ENCODE results near the gene SMG1.

SMG1 gene

DNA sequence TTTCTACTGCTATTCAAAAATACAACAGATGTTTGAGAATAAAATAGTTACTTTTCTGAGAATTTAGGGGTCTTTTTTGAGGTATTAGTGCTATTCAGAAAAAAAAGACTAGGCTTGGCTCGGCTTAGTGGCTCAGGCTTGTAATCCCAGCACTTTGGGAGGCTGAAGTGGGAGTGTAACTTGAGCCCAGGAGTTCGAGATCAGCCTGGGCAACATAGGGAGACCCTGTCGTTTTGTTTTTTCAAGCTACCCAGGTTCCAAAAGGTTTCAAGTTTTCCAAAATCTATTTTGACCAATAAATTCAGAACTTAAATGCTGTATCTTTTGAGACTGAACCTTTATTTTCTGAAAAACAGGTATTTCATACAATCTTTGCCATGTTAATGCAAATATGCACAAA, 121.7 kb downstream of the SMG1 start:
- H3K27me3 ChIP-seq, result no peaks in the 10 kb centered on the region
- peaks cover 18% of the 10 kb centered on the region for H3K36me3 ChIP-seq
- no peaks in the 10 kb centered on the region for H3K9me3 ChIP-seq
- DNase-seq, result no peak
- TF ChIP-seq, protein P1, sequence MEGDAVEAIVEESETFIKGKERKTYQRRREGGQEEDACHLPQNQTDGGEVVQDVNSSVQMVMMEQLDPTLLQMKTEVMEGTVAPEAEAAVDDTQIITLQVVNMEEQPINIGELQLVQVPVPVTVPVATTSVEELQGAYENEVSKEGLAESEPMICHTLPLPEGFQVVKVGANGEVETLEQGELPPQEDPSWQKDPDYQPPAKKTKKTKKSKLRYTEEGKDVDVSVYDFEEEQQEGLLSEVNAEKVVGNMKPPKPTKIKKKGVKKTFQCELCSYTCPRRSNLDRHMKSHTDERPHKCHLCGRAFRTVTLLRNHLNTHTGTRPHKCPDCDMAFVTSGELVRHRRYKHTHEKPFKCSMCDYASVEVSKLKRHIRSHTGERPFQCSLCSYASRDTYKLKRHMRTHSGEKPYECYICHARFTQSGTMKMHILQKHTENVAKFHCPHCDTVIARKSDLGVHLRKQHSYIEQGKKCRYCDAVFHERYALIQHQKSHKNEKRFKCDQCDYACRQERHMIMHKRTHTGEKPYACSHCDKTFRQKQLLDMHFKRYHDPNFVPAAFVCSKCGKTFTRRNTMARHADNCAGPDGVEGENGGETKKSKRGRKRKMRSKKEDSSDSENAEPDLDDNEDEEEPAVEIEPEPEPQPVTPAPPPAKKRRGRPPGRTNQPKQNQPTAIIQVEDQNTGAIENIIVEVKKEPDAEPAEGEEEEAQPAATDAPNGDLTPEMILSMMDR (IDR thresholded peaks at IDR 0.05; ENCODE audit: low read depth, low read length), result no peak
- H3K4me3 ChIP-seq (ENCODE audit: low read depth, low read length), result no peak overlapping the region
- H3K4me1 ChIP-seq, result no peaks in the 10 kb centered on the region

DNA sequence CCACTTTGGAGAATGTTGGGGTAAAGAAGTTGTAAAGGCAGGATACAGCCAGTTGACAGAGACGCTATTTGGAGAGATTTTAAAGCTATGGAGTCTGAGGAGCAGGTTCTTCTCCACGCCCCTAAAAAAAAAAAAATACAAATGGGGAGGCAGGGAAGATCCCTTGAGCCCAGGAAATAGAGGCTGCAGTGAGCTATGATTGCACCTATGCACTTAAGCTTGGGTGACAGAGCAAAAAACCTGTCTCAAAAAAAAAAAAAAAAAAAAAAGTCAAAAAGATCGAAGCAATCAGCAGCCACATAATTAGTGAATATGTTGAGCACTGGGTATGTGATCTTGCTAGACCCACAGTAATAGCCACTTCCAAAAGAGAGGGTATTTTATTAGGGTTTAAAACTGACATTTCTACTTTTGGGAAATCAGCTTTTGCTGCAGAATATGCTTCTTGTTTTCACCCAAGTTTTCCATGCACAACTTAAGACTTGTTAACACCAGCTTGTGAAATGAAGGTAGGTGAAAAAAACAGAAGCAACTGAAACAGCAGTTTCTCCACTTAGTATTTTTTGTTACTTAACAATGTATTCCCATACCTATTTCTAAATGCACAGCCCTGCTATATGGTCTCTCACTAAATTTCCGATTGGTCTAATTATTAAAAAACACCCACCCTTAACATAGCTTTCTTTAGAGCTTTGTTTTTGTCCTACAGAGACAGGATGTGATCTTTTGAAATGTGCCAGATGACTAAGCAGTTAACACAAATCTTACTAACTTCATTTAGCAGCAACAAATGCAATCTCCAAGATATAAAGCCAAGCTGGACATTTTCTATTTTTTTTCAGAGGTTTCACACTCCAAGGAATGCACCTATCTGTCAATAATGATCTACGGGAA, 122.4 kb downstream of the SMG1 start:
- Histone ChIP-seq H3K4me3 (ENCODE audit: low read depth, low read length) (no peak overlapping the region), H3K36me3 (peaks cover 11% of the 10 kb centered on the region)
- TF ChIP-seq, protein P1 (IDR thresholded peaks at IDR 0.05; ENCODE audit: low read depth, low read length), result no peak

DNA sequence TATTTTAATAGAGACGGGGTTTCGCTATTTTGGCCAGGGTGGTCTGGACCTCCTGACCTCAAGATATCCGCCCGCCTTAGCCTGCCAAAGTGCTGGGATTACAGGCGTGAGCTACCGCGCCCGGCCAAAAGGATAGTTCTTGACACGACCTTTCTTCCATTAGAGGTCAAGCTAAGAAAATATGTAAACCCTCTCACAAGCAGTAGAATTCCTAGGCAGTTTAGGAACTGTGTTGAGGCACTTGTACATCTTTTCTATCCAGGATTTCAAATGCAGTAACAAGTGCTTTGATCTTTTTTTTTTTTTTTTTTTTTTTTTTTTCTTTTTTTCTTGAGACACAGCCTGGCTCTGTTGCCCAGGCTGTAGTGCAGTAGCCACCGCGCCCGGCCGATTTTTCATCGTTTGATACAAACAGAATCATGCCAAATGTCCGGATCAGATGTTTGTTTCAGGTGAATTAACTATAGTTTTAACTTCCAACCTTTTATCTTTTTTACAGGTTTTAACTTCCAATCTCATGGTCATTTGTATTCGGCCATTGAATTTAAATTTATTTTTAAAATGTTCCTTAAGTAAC, 123.4 kb downstream of the SMG1 start:
- Histone ChIP-seq H3K4me3 (ENCODE audit: low read depth, low read length) (no peak overlapping the region), H3K4me1 (no peaks in the 10 kb centered on the region; the same call in 1 of the 2 replicates), H3K9me3 (no peaks in the 10 kb centered on the region), H3K36me3 (peaks cover 5% of the 10 kb centered on the region), H3K27me3 (no peaks in the 10 kb centered on the region)
- DNase-seq, result no peak
- TF ChIP-seq, protein P1 (IDR thresholded peaks at IDR 0.05; ENCODE audit: low read depth, low read length), result no peak

More for the DNA sequence above, 122.4 kb downstream of the SMG1 start:
- Histone ChIP-seq H3K4me1 (no peaks in the 10 kb centered on the region), H3K9me3 (no peaks in the 10 kb centered on the region), H3K27me3 (no peaks in the 10 kb centered on the region)
- no peak for DNase-seq

DNA sequence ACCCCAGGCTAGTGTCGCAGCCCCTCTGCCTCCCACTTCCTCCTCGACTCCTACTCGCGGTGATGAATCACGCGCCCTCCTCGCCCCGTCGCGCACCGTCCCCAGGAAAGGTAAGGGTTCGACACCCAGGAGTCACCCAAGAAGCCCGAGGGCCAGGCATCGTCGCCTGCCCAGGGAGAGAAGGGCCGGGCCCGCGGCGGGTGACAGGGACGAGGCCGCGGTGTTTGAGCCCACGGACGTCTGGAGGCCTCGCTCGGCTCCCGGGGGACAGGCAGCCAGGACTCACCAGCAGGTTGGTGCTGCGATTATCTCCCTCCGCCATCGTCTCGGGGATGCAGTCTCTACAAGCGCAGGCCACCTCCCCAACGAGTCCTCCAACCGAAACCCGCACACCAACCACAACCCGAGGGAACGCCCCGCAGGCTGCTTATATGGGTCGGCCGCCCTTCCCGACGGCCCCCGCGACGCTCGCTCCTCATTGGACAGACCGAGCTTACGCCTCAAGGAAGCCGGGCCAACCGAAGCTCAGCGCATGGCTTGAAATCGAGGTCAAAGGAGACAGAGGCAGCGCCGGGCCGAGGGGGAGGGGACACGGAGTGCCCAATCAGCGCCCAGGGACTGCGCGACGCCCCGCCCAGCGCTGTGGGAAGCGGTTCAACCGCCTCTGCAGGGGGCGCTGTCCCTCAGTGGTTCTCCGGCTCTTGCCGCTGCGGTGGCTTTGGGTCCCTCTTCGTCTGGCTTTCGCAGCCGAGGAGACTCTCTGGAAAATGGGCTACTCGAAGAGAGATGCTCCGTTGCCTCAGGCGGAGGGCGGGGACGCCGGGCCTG, 124.8 kb downstream of the SMG1 start, which contains the start of gene ARL6IP1:
ARL6IP1 (minus strand) TSS at position 405 of the 828 bp plus-strand sequence; CDS start at position 322, 83 bp downstream.
- no peaks in the 10 kb centered on the region; the same call in 1 of the 2 replicates for H3K4me1 ChIP-seq

DNA sequence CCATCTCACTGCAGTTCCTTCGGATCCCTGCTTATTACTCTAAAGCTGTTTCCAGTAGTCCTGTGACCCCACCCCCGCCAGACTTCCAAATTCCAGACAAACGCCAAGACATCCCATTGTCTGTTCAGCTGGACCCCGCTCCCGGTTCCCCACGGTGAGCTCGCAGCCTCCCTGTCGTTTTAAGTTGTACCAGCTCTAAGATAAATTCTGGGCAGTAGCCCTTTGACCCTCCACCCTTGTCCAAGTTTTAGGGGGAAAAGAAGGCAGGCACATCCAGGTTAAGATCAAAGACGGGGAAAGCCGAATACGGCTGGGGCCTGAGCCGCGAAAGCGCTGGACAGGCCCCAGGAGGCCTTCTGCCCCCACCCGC, 125.4 kb downstream of the SMG1 start:
- no peaks in the 10 kb centered on the region for H3K9me3 ChIP-seq
- no peaks in the 10 kb centered on the region for H3K27me3 ChIP-seq
- peak overlapping the region; percentile 88 for H3K4me3 ChIP-seq (ENCODE audit: low read depth, low read length)
- H3K36me3 ChIP-seq, result peaks cover 21% of the 10 kb centered on the region
- H3K4me1 ChIP-seq, result no peaks in the 10 kb centered on the region; the same call in 1 of the 2 replicates
- TF ChIP-seq, protein P1 (IDR thresholded peaks at IDR 0.05; ENCODE audit: low read depth, low read length), result no peak
- DNase-seq, result no peak

More for the DNA sequence above, 124.8 kb downstream of the SMG1 start, which contains the start of gene ARL6IP1:
- TF ChIP-seq, protein P1 (IDR thresholded peaks at IDR 0.05; ENCODE audit: low read depth, low read length), result peak; percentile 85
- Histone ChIP-seq H3K36me3 (peaks cover 15% of the 10 kb centered on the region), H3K9me3 (no peaks in the 10 kb centered on the region), H3K27me3 (no peaks in the 10 kb centered on the region), H3K4me3 (ENCODE audit: low read depth, low read length) (peak within 1 kb of the TSS; percentile 88)
- peak; percentile 99 for DNase-seq

Data from BE2C (cell line).